ENCODE data around the gene HOXA7.

GRCh38 chr7:27201580-27202017, 45.1 kb upstream of the HOXA7 start:
- TF ChIP-seq POLR2A (IDR thresholded peaks at IDR 0.05) (no peak), CTCF (IDR thresholded peaks at IDR 0.05) (no peak)
